Panc1 (cell line): Measurements from ENCODE around the gene MATN1. TPM values are rescaled to one million over a fixed set of nuclear protein-coding genes. Genes with fewer than 3 reads are reported as not detected.

Experiments used
- ATAC-seq: fragments of 200-7000 bp; cut with Tn5 transposase; 2 replicates; pipeline ENCODE4 v1.9.1; 2020; ENCODE audit warnings: mild to moderate bottlenecking, moderate library complexity
- BruUV-seq: library from RNA; stranded (reverse); fragments of 400-500 nt; replicated peaks from 2 replicates; lab custom pipeline; 2021; lab: Mats Ljungman, UMichigan
- CTCF ChIA-PET: fragments of 300-600 bp; sonication (Branson Sonifier 250); formaldehyde crosslinking; loops from one replicate; lab custom pipeline; 2022; ENCODE audit warnings: antibody characterized with exemption; lab: Charles Lee
- POLR2A ChIA-PET: fragments of 300-600 bp; sonication (Branson Sonifier 250); formaldehyde crosslinking; loops from one replicate; lab custom pipeline; 2022; ENCODE audit warnings: antibody characterized with exemption; lab: Charles Lee
- DNase-seq: peaks from one replicate; pipeline ENCODE4 v3.0.0-alpha.2; 2010; ENCODE audit warnings: low read depth, low spot score
- H3K27ac ChIP-seq: 2 replicates; pipeline ENCODE4 v1.5.1; 2011; ENCODE audit warnings: mild to moderate bottlenecking, low read length, inconsistent platforms
- H3K27me3 ChIP-seq: fragments of 200-500 bp; sonication (Bioruptor generic); 2 replicates; pipeline ENCODE4 v1.6.0; 2014; ENCODE audit warnings: low read length, inconsistent platforms; ENCODE audit not compliant: control insufficient read depth, insufficient read depth
- H3K36me3 ChIP-seq: fragments of 200-500 bp; sonication (Bioruptor generic); 2 replicates; pipeline ENCODE4 v1.5.1; 2014; ENCODE audit warnings: inconsistent platforms, mild to moderate bottlenecking, low read length, moderate library complexity; ENCODE audit not compliant: control insufficient read depth, insufficient read depth
- H3K4me1 ChIP-seq: 2 replicates; pipeline ENCODE4 v1.5.1; 2011; ENCODE audit warnings: inconsistent platforms, mild to moderate bottlenecking, low read length, moderate library complexity; ENCODE audit not compliant: control insufficient read depth, insufficient read depth
- H3K4me3 ChIP-seq, 2 experiments: 2 replicates each; pipeline ENCODE4 v1.5.1; 2011 to 2012; ENCODE audit warnings: low read depth in 2 of 2, low read length in 2 of 2, mild to moderate bottlenecking in 2 of 2, inconsistent platforms in 1 of 2, moderate library complexity in 1 of 2
- H3K9me3 ChIP-seq: fragments of 200-500 bp; sonication (Bioruptor generic); 2 replicates; pipeline ENCODE4 v1.5.1; 2014; ENCODE audit warnings: low read depth, mild to moderate bottlenecking, inconsistent platforms, low read length, moderate library complexity; ENCODE audit not compliant: control insufficient read depth, insufficient read depth
- CTCF ChIP-seq: fragments of 450-650 bp; IDR thresholded peaks from 2 replicates; pipeline ENCODE4 v1.5.1; 2017; ENCODE audit warnings: mild to moderate bottlenecking
- POLR2AphosphoS5 ChIP-seq: IDR thresholded peaks from 2 replicates; pipeline ENCODE4 v1.6.1; 2012; ENCODE audit warnings: mild to moderate bottlenecking, low read depth, low read length, moderate library complexity
- REST ChIP-seq, 2 experiments: IDR thresholded peaks; 2 replicates each; pipeline ENCODE4 v1.6.1; 2011 to 2012; ENCODE audit warnings: low read depth in 2 of 2, control low read depth in 1 of 2, low read length in 1 of 2, mild to moderate bottlenecking in 1 of 2, moderate library complexity in 1 of 2; ENCODE audit not compliant: insufficient read depth in 1 of 2
- SIN3A ChIP-seq: IDR thresholded peaks from 2 replicates; pipeline ENCODE4 v1.6.1; 2012; ENCODE audit warnings: low read depth, mild to moderate bottlenecking, low read length, moderate library complexity, borderline replicate concordance; ENCODE audit not compliant: insufficient read depth
- TCF7L2 ChIP-seq: IDR thresholded peaks from 2 replicates; pipeline ENCODE4 v1.6.1; 2011; ENCODE audit warnings: mild to moderate bottlenecking, low read depth, low read length, inconsistent platforms
- in situ Hi-C: cut with HindIII; loops from 2 replicates; pipeline ENCODE4 v1.10.0; 2016; ENCODE audit warnings: low sequenced_read_pairs, low pct_unique_long_range_greater_than_20kb
- intact Hi-C: fragments of 100-400 bp; cut with micrococcal nuclease; formaldehyde crosslinking; loops from one replicate; pipeline ENCODE4 v1.10.0; 2022; ENCODE audit not compliant: unreplicated experiment
- total RNA-seq: library from RNA; stranded (reverse); gene quantifications from one replicate; pipeline ENCODE4 v1.2.1, GENCODE V29; 2021; ENCODE audit not compliant: unreplicated experiment

Gene MATN1
- total RNA-seq, 1 experiment from 2014 or later: 0.59 TPM

- ChIA-PET CTCF (no interaction called here), POLR2A (no interaction called here)
- H3K36me3 ChIP-seq: no peaks in the 10 kb centered on the region
- H3K27me3 ChIP-seq: no peaks in the 10 kb centered on the region; the same call in 1 of the 2 replicates
- no peaks in the 10 kb centered on the region for H3K4me1 ChIP-seq
- intact Hi-C loops: no loop called here
- ATAC-seq: no peak
- DNase-seq: no peak
- no peak overlapping the region for H3K27ac ChIP-seq
- no TSS peak for BruUV-seq
- H3K9me3 ChIP-seq: no peaks in the 10 kb centered on the region
- in situ Hi-C loops: no loop called here
- no peak overlapping the region for H3K4me3 ChIP-seq
- TF ChIP-seq TCF7L2 (no peak), CTCF (no peak), SIN3A (no peak), POLR2AphosphoS5 (no peak), REST (IDR thresholded peaks at IDR 0.05; ENCODE audit: insufficient read depth in 1 of 2, low read depth in 2 of 2, low read length in 1 of 2) (no peak)
These were observed 28.9 kb downstream of the MATN1 start for GRCh38 chr1:30694280-30695175.

- no TSS peak for BruUV-seq
- intact Hi-C loops: no loop called here
These were observed 29.6 kb downstream of the MATN1 start for GRCh38 chr1:30693822-30694221.

More at GRCh38 chr1:30693822-30694221, 29.6 kb downstream of the MATN1 start:
- Histone ChIP-seq H3K27ac (no peak overlapping the region), H3K9me3 (no peaks in the 10 kb centered on the region), H3K36me3 (no peaks in the 10 kb centered on the region), H3K4me1 (no peaks in the 10 kb centered on the region), H3K27me3 (no peaks in the 10 kb centered on the region; the same call in 1 of the 2 replicates), H3K4me3 (no peak overlapping the region)
- in situ Hi-C loops: no loop called here
- ATAC-seq (no peak), DNase-seq (no peak)
- ChIA-PET POLR2A (no interaction called here), CTCF (no interaction called here)
- TF ChIP-seq SIN3A (no peak), REST (IDR thresholded peaks at IDR 0.05; ENCODE audit: insufficient read depth in 1 of 2, low read depth in 2 of 2, low read length in 1 of 2) (no peak)
